RWPE2 (cell line): ENCODE data around the gene C19orf73.

ENCODE experiments used
- ATAC-seq: fragments of 200-7000 bp; cut with Tn5 transposase; 3 replicates; pipeline ENCODE4 v1.9.1; 2021; ENCODE audit warnings: low read depth
- DNase-seq: peaks from one replicate; pipeline ENCODE4 v3.0.0-alpha.2; 2020; ENCODE audit warnings: low spot score
- H3K27ac ChIP-seq: fragments of 450-650 bp; 2 replicates; pipeline ENCODE4 v1.5.1; 2017; ENCODE audit warnings: mild to moderate bottlenecking; ENCODE audit not compliant: poor library complexity, severe bottlenecking
- H3K27me3 ChIP-seq: fragments of 250-450 bp; sonication (Bioruptor Pico); 2 replicates; pipeline ENCODE4 v1.5.1; 2021; ENCODE audit warnings: mild to moderate bottlenecking, moderate library complexity; ENCODE audit not compliant: insufficient read depth, poor library complexity, severe bottlenecking
- H3K36me3 ChIP-seq: fragments of 250-450 bp; sonication (Bioruptor Pico); 2 replicates; pipeline ENCODE4 v1.5.1; 2020; ENCODE audit warnings: low read depth, mild to moderate bottlenecking, moderate library complexity
- H3K4me1 ChIP-seq: fragments of 250-450 bp; sonication (Bioruptor Pico); 2 replicates; pipeline ENCODE4 v1.5.1; 2021; ENCODE audit warnings: mild to moderate bottlenecking, moderate library complexity; ENCODE audit not compliant: insufficient read depth, poor library complexity, severe bottlenecking
- H3K4me3 ChIP-seq: fragments of 250-450 bp; sonication (Bioruptor Pico); 2 replicates; pipeline ENCODE4 v1.5.1; 2021; ENCODE audit warnings: mild to moderate bottlenecking, moderate library complexity; ENCODE audit not compliant: severe bottlenecking
- H3K9me3 ChIP-seq: fragments of 250-450 bp; sonication (Bioruptor Pico); 2 replicates; pipeline ENCODE4 v1.5.1; 2021; ENCODE audit warnings: mild to moderate bottlenecking, moderate library complexity; ENCODE audit not compliant: severe bottlenecking
- TF ChIP-seq, protein P1 (sequence below): fragments of 450-650 bp; IDR thresholded peaks from one replicate; pipeline ENCODE4 v1.5.1; 2017; ENCODE audit warnings: mild to moderate bottlenecking, moderate library complexity; ENCODE audit not compliant: poor library complexity, severe bottlenecking

Gene C19orf73

DNA sequence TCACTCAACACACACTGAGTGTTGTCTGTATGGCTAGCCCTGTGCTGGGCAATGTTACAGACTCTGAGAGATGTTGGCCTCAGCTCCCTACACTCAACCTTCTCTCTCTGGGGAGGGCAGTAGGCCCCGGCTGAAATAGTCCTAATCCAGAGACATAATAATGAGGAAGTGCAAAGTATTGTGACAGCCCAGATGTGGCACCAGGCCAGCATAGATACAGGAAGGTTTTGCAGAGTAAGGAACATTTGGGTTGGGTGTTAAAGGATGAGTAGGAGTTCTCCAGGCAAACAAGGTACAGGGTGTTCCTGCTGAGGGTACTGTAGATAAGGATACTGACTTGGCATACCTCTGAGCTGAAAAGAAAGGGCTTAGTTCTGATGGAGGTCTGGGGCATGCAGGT, 2.4 kb downstream of the C19orf73 start:
- TF ChIP-seq, protein P1, sequence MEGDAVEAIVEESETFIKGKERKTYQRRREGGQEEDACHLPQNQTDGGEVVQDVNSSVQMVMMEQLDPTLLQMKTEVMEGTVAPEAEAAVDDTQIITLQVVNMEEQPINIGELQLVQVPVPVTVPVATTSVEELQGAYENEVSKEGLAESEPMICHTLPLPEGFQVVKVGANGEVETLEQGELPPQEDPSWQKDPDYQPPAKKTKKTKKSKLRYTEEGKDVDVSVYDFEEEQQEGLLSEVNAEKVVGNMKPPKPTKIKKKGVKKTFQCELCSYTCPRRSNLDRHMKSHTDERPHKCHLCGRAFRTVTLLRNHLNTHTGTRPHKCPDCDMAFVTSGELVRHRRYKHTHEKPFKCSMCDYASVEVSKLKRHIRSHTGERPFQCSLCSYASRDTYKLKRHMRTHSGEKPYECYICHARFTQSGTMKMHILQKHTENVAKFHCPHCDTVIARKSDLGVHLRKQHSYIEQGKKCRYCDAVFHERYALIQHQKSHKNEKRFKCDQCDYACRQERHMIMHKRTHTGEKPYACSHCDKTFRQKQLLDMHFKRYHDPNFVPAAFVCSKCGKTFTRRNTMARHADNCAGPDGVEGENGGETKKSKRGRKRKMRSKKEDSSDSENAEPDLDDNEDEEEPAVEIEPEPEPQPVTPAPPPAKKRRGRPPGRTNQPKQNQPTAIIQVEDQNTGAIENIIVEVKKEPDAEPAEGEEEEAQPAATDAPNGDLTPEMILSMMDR = no peak
- Histone ChIP-seq H3K27ac (no peak overlapping the region), H3K4me3 (no peak overlapping the region), H3K4me1 (peaks cover 4% of the 10 kb centered on the region), H3K9me3 (no peaks in the 10 kb centered on the region), H3K27me3 (no peaks in the 10 kb centered on the region), H3K36me3 (no peaks in the 10 kb centered on the region)
- ATAC-seq (no peak), DNase-seq (no peak)

DNA sequence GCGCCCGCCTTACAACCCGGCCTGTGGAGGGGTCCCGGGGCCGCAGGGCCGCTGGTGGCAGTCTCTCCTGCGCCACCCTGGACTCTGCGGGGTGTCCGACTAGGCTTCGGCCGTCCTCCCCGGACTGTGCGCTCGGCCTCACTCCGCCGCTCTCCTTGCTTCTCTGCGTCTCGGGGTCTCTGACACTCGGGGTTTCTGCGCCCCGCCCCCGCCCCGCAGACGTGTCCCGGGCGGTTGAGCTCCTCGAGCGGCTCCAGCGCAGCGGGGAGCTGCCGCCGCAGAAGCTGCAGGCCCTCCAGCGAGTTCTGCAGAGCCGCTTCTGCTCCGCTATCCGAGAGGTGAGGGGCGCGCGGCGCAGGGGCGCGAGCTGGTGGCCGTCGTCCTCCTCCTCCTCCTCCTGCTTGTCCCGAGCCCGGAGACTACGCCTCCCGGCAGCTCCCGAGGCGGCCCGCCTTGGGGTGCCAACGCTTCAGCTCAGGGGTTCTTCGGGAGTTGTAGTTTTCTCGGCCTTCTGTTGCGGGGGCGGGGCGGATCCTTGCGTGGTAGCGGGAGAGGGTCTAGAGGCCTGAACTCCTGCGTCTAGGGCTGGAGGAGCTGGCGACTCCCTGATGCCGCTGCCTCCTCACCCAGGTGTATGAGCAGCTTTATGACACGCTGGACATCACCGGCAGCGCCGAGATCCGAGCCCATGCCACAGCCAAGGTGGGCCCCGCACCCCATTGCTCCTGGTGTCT, 4.1 kb downstream of the C19orf73 start:
- peak overlapping the region; percentile 27 for H3K27ac ChIP-seq
- H3K4me3 ChIP-seq = peak overlapping the region; percentile 50
- TF ChIP-seq, protein P1 = no peak
- H3K4me1 ChIP-seq = peaks cover 4% of the 10 kb centered on the region
- H3K36me3 ChIP-seq = no peaks in the 10 kb centered on the region
- no peaks in the 10 kb centered on the region for H3K27me3 ChIP-seq
- no peaks in the 10 kb centered on the region for H3K9me3 ChIP-seq
- ATAC-seq (no peak; the same call in 2 of the 3 replicates), DNase-seq (no peak)

DNA sequence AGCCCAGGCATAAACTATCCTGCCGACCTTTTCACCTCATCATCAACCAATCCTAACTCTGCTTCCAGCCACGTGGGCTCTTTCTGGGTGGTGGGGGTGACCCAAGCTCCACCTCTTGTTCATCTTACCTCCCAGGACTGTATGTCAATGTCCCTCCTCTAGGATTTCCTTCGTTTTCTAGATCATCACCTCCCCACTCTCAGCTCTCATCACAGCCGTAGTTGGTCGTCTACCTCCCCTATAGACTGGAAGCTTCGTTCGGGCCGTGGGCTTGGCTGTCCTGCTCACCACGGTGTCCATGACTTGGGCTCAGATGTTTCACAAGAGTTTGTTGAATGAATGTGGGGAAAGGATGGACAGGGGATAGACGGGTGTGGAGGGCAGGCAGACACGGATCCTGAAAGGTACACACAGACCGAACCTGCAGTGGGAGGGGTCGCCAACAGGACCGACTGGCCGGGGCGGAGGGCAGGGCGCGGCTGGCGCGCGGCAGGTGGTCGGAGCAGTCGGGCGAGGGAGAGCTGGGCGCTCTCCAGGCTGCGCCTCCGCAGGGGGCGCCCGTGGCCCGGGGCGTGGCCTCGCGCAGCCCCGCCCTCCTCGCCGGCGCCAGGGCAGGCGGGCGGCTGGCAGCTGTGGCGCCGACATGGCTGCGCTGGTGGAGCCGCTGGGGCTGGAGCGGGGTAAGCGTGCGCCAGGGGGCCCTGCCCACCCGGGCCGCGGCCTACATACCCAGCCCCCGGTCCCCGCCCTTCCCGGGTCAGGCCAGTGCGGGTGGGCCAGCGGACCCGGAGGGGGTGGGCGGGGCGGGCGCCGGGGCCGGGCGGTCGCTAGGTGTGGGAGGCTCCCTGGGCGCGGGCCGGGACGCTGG, 4.9 kb downstream of the C19orf73 start, which contains the start of gene LIN7B:
Gene LIN7B, plus strand, starts transcription at position 609 of the 868 bp plus-strand sequence. Its CDS starts 35 bp downstream, at position 644.
- no peak for DNase-seq
- H3K27ac ChIP-seq = peak within 1 kb of the TSS; percentile 27
- TF ChIP-seq, protein P1 = peak; percentile 87

DNA sequence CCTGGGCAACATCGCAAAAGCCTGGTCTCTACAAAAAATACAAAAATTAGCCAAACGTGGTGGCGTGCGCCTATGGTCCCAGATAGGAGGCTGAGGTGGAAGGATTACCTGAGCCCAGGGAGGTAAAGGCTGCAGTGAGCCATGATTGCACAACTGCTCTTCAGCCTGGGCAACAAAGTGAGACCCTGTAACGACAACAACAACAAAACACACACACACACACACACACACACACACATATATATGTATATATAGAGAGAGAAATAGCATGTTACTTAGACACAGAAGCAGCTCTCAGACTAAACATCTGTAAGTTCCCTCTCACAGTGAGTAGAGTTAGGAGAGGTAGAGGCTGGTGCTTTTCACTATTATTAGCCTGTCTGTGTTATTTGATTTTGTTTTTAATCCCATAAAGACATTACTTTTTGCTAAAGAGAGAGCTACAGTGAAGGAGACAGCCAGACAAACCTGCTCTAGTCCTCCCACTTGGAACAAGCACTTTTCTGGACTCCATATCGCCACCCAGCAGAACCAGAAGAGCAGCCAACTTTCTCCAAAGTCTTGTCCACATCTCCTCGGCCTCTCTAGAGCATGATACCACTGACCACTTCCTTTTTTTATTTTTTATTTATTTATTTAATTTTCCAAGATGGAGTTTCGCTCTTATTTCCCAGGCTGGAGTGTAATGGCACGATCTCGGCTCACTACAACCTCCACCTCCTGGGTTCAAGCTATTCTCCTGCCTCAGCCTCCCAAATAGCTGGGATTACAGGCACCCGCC, 7.5 kb downstream of the C19orf73 start:
- no peaks in the 10 kb centered on the region for H3K9me3 ChIP-seq
- no peak overlapping the region for H3K27ac ChIP-seq
- no peak for ATAC-seq
- H3K36me3 ChIP-seq = peaks cover 30% of the 10 kb centered on the region
- no peak for DNase-seq
- H3K4me3 ChIP-seq = no peak overlapping the region
- TF ChIP-seq, protein P1 = no peak
- H3K4me1 ChIP-seq = peaks cover 4% of the 10 kb centered on the region
- H3K27me3 ChIP-seq = no peaks in the 10 kb centered on the region

More for the DNA sequence above, 4.9 kb downstream of the C19orf73 start, which contains the start of gene LIN7B:
- Histone ChIP-seq H3K9me3 (no peaks in the 10 kb centered on the region), H3K36me3 (peaks cover 5% of the 10 kb centered on the region; the same call in 1 of the 2 replicates), H3K4me3 (peak within 1 kb of the TSS; percentile 50), H3K27me3 (no peaks in the 10 kb centered on the region), H3K4me1 (peaks cover 4% of the 10 kb centered on the region)
- peak; percentile 63 for ATAC-seq
